HG03575 (cell line): ENCODE results near the gene IFT43.

Source experiments
- ATAC-seq: cut with Tn5 transposase; IDR thresholded peaks from one replicate; pipeline ENCODE4 v1.9.1; 2021; ENCODE audit not compliant: unreplicated experiment, insufficient number of reproducible peaks, low FRiP score; ENCODE audit errors: extremely low read depth

The IFT43 gene

DNA sequence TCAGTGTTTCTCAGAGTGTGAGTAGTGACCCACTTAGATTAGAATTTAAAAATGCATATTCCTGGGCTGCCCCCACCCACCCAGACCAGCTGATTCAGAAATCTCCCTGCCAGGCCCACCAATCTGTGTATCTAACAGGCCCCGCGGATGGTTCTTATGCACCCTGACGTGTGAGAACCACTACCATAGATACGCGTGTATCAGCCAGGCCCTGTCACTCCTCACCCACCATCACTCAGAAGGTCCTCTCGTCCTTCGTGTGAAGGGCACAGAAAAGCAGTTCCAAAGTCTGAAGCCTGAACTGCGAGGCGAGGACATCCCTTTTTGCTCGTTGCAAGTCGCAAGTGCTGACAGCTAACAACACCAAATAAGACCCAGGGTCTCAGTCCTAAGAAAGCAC, 72.4 kb downstream of the IFT43 start:
- no peak for ATAC-seq

DNA sequence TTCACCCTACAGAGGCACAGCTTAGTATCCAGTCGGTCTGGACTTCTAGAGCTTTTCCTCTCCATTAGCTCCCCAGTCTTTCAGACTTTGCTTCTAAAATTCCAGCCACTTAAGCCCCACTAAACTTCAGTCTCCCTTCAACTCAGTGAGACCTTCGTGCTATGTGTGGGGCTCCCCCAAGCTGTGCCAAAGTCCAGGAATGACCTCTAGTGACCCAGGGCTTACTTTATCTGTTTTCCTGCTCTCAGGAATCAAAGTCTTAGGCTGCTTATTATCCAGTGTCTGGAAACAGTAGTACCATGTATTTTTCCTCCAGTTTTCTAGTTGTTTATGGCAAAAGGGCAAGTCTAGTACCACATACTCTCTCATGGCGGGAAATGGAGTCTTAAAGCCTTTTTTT, 77.8 kb downstream of the IFT43 start:
- no peak for ATAC-seq

DNA sequence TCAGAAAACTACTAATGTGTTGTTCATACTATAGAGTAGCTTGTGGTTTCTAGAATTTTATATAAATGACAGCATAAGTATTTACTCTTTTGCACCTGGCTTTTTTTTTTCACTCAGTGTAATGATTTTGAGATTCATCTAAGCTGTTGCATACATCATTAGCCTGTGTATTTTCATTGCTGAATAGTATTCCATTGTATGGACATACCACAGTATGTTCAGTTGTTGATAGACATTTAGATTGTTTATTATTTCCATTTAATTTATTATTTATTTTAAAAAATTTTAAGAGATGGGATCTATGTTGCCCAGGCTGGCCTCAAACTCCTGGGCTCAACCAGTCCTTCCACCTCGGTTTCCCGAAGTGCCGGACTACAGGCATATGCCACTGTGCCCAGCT, 80.0 kb downstream of the IFT43 start:
- no peak for ATAC-seq

DNA sequence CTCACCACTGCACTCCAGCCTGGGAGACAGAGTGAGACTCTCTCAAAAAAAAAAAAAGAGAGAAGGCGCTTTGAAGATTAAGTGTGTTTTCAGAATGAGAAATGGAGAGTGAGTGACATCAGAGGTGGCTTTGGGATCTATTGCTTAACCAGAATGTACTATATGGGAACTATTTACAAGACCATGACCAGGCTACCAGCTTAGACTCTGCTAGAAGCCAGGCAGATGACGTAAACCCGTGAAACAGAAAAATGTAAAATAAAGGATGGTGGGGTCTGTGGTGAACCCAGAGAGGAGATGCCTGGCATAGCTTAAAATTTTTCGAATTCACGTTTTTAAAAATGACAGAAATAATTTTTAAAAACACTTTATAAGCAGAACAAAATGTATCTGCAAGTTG, 82.0 kb downstream of the IFT43 start:
- no peak for ATAC-seq

DNA sequence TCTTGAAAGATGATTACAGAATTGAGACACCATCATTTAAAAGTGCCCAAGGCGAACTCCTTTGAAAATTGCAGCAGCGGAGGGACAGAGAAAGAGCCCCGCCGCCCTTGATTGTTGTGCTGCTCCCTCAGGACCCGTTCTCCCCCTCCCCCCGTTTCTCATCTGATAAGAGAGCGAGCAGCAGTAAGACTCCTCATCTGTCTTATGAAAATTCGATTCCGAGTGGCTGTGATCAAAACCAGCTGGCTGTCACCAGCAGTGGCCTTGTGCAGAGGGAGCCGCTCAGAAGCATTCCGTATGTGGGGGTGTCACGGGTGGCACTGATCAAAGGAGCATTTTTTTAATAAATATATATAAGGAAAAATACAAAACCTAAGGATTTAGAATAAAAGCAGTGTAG, 88.2 kb downstream of the IFT43 start:
- no peak for ATAC-seq

DNA sequence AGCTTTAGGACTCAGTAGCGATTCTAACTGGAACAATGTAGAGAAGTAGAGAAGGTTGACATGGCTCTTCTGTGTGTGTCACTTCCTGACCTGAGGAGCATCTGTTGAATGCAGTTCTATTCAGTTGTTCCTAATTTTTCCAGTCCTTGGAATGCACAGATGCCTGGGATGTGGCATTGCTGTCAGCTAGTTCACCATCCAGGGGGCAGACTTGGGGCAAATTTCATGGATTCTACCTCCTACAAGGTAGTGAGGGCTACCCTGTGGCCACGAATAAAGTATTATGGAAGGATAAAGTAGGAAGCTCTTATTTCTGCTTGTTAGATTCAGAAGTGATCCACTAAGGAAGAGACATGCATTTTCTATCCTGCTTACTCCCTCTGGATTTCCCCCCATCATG, 91.8 kb downstream of the IFT43 start:
- no peak for ATAC-seq

DNA sequence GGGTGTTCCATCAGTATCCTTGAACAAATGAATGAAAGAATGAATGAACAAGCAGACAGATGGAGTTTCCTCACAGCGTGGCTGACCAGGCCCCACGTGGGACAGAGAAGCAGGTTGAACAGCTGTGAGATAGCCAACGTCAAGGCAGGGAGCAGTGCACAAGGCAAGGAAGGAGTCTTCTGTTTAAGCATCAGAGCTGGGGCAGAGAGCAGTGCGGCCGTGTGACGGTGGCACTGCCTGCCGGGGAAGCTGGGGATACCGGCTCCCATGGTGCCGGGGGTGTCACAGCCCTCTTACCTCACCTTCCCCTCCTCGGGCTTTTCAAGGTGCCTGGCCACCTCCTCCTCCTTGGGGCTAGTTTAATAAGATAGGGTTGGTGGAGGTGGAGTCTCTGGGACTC, 92.9 kb downstream of the IFT43 start:
- ATAC-seq = no peak

DNA sequence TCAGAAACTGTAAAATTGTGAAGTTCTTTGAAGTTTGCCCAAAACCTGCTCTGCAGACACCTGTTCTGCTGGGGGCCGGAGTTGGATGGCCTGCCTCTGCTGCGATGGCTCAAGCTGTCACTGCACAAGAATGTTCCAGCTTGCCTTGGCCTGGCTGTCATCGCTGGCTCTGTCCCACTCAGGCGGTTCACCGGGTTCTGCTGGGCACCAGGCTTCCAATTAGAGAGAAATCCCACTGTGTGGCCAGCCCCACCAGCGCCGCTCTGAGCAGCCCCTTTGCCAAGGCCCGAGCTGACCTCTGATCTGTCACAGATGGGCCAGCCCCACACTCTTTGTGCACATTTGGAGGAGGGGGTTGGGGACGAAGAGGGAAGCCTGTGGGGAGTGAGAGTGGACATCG, 94.5 kb downstream of the IFT43 start:
- no peak for ATAC-seq

DNA sequence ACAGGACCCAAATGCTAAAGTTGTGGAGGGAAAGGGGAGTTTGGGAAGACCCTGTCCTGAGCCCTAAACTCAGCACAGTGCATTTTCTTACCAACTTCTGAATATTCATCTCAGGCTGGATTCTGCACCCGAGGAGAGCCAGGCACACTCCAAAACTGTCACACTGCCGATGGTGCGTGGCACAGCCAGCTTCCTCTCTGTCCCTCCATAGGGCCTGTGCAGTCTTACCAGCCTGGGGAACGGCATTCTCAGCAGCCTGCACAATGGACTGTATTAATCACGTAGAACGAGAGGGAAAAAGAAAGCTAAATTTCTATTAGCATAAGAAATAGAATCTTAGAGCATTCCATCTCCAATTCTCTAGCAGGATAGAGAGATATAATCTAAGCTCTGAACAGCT, 94.9 kb downstream of the IFT43 start:
- ATAC-seq = no peak

DNA sequence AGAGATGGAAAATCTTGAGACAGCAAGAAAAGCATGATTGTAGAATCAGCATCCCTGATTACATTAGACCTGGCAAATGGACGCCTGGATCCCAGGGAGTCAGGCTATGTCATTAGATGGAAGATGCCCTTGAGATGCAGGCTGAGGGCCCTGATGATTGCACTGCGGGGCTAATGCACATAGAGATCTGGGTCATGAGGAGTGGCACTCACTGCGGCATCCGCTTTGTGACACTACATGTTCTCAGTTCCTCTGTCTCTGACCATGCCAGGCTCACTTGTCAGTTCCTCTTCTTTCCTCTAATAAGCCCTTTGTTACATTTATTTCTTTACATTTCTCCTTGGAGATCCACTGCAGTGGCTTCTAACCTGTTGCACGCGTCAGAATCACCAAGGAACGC, 96.1 kb downstream of the IFT43 start:
- no peak for ATAC-seq

DNA sequence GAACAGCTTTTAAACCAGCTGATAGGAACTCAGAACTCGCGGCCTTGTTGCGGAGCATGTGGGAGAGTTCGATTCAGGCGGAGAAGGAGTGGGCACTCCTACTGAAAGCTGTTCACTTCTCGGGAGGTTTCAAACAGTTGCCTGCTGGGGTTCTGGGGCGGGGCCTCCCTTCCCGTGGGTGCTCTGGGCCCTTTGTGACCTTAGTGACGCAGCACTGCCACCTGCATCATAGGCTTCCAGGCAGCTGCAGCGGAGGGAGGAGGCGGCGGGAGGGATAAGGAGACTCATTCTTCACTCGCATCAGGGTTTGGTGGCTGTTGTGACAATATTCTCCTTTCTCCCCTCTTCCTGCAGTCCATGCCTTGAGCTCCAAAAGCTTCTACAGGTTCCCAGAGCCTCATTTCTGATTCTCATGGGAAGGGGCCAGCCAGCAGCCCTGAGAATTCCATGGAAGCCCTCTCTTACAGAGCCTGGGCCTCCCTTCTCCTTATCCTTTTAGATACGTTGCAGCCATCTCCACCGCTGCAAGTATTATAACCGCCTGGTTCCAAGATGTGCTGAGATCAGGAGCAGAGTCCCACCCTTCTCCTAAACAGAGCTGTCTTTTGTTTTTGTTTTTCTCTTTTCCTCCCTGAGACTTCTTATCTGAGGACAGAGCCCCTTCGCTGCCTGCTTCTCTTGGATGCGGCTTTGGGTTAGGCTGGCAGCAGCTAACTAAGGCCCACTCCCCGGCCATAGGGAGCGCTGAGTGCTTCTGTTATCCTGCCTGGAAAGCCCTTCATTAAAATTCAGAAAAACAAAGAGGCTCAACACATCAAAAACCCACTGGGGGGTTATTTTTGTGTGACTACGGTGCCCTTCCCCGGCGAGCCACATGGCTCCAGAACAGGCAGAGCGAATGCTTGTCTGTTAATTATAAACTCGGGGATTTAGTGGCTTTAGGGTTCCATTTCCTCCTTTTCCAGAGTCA, 98.5 kb downstream of the IFT43 start:
- ATAC-seq = no peak

DNA sequence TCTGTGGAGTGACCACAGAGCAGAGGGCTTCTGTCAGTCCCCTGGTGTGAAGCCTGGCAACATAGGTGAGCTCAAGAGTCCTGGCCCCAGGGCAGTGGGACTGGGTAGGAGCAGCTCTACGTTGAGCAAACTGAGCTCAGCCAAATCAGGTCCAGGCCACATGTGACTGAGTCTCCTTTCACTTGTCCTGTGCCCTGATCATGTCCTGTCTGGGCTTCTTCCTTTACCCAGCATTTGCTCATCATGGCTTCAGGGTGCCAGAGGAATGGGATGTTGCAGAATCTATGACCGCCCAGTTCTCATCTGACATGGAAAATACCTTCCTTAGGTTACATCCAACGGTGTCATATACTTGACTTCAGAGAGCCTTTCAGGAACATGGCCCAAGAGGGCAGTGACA, 99.8 kb downstream of the IFT43 start:
- ATAC-seq = no peak

DNA sequence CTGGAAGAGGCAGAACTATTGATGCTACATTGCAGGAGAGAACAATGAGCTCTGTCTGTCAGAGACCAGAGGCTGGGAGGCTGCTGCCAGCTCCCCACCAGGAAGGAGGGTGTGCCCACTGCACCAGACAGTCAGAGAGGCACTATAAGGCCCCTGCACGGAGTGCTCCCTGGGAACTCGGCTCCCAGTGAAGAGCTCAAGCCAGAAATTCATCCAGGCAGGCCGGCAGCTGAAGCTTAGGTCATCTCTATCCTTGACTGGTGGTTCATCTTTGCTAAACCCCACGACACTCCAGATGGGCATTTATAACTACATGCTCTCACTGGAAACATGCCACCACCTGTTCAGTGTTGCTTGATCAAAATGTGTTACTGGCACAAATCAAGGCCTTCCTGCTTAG, 101.1 kb downstream of the IFT43 start:
- no peak for ATAC-seq

DNA sequence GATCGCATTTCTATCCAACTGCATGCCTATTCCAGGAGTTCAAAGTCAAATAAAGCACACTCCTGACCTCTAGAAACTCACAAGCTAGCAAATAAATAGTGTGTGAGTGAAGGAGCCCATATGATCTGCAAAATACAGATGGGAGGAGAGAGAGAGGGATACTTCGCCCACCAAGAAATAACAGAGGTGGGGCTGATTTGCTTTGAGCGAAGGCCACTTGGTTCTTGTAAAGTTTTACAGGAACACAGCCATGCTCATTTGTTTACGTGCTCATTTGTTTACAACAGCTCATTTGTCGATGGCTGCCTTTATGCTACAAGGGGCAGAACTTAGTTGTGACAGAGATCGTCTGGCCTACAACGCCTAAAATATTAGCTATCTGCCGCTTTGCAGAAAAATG, 102.8 kb downstream of the IFT43 start:
- no peak for ATAC-seq

DNA sequence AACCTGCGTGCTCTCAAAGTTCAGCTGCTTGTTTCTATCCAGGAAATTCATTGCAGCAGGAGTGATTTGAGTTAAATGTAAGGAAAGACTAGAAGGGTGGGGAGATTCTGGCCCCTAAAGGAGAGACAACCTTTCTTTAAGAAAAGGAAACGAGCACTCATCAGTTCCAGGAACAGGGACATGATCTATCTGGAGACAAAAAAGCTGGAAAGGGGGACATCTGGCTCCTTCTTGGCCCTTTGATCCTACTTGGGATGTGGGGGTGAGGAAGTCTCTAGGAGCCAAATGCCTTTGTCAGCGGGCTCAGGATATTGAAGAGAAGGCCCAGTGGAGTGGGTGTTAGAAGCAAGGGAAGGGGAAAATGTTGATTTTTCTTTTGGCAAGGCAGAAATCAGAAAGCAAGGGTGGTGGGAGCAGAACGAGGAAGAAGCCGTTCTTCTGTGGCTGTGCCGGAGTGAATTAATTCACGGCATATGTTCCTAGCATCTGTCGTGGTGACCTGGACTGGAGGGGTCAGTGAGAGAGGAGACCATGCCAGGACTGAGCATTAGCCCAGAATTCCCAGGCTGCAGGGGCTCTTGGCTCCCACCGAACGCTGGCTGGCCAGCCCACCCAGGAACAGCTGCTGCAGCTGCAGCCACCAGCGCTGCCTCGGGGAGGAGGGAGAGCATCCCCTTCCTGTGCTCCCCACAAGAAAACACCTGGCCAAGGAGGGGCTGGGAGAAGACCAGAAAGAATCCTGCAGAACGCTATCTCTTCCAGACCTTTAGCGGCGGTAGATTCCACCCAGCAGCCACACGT, 103.4 kb downstream of the IFT43 start:
- ATAC-seq = no peak

DNA sequence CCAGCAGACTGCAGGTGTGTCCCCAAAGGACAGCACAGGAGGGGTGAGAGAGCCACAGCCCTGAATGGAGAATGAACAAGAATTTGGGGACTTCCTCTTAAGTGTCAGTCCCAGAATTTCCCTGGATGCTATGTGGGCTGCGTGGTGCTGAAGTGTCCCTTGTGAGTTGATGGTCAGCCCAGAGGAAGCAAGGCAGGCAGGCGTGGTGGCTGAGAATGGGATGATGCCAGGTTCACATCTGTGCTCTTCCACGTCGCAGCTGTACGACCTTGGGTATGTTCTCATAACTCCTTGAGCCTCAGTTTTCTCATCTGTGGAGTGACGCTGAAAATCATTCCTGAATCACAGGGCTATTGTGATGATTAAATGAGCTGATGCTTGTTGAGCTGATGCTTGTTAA, 104.0 kb downstream of the IFT43 start:
- no peak for ATAC-seq

DNA sequence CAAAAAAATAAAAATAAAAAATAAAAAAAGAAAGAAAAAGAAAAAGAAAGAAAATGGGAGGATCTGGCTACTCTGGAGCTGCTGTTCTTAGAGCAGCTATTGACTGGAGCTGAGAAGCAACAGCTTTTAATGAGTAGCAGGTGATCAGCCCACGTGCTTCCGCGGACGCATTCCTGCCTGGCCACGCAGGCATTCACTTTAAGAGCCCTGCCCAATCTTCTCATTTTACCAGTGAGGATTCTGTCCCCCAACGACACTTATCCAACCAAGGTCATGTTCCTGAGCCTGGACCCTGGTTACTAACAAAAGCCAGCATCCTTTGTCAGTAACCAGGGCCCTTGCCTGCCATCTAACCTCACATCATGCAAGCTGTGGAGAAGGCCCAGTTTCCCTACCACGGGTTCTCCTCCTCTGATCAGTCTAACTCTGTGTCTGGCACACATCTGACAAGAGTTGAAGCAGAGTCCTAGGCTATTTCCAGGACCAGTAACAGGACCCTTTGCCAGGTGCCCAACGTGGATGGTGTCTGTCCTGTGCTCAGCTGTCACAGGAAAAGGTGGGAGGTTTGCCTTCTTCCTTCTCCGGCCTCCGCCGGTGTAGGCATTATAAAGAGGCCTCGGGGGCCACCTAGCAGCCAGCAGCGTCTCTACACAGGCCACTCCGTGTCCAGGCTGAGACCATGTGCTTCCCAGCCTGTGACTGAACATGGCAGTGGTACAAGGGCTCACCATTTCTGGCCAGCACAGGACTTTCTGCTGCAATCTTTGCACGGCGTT, 105.2 kb downstream of the IFT43 start:
- ATAC-seq = no peak

DNA sequence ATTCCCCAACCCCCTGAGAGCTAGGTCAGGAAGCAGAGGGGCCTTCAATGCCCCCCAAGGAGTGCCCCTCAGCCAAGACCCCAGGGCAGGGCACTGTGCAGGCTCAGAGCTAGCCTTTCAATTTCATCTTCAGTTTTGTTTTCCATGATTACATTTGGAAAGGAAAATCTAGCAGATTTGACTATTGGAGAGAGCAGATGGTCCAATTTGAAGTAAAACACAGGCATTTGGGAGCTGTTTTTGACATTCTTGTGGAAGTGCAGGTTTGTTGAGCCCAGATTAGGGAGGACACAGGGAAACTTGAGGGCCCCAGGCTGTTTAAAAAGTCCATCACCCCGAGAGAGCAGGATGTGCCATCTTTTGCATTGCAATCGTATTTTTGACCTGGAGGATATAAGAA, 107.5 kb downstream of the IFT43 start:
- no peak for ATAC-seq

DNA sequence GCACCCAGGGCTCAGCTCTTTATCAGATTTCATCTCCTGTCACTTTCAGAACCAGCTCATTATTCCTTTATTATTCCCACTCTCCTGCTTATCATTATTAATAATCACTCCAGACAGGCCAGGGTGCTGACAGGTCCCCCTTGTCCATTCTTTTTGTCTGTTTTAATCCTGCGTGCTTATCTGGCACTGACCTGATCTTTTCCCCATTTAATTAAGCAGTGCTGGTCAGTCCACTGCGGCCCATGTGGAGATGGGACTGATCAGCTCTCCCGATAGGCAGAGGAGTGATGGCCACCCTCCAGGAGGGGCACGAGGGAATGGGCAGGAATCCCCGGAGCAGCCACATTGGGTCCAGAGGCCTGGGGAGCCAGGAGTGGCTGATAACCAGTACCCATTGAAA, 110.7 kb downstream of the IFT43 start:
- no peak for ATAC-seq

DNA sequence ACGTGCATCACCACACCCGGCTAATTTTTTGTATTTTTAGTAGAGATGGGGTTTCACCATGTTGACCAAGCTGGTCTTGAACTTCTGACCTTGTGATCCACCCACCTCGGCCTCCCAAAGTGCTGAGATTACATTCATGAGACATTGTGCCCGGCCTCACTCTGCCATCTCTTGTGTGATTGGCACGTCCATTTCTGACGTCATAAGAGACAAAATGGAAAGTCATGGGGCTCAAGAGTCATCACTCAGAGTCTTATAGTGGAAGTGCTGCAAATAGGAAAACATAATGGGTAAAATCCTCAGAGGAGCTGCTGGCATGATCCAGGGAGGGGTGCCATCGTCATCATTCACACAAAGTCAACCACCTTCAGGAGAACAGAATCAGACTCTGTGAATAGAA, 112.0 kb downstream of the IFT43 start:
- ATAC-seq = no peak
